NCI-H748 treated with DMSO at 0.1 percent for 48 hours (cell line): ENCODE measurements around the gene STT3A.

Experiments used
- DNase-seq: peaks from one replicate; lab custom pipeline; 2025; lab: John Stamatoyannopoulos, UW

Gene STT3A

GRCh38 chr11:125588505-125588904 lies 4.1 kb upstream of the STT3A start:
- no peak for DNase-seq

GRCh38 chr11:125591649-125592304 lies 875 bp upstream of the STT3A start:
- DNase-seq: no peak

- peak; percentile 39 for DNase-seq
These were observed 615 bp downstream of the STT3A start for GRCh38 chr11:125593114-125593820.

- no peak for DNase-seq
These were observed 2.3 kb downstream of the STT3A start for GRCh38 chr11:125594958-125595357.

- no peak for DNase-seq
These were observed 8.0 kb downstream of the STT3A start for GRCh38 chr11:125600663-125601062.

GRCh38 chr11:125603207-125603606 lies 10.6 kb downstream of the STT3A start:
- no peak for DNase-seq

- DNase-seq: no peak
These were observed 12.8 kb downstream of the STT3A start for GRCh38 chr11:125605417-125605816.

GRCh38 chr11:125609545-125609944 lies 16.9 kb downstream of the STT3A start:
- no peak for DNase-seq

- no peak for DNase-seq
These were observed 25.7 kb downstream of the STT3A start for GRCh38 chr11:125618383-125618782.

GRCh38 chr11:125621995-125622394 lies 29.3 kb downstream of the STT3A start:
- no peak for DNase-seq

- DNase-seq: no peak
These were observed 30.4 kb downstream of the STT3A start for GRCh38 chr11:125623064-125623463.

GRCh38 chr11:125624756-125625213 lies 32.1 kb downstream of the STT3A start, which contains the start of gene CHEK1:
CHEK1 (plus strand) TSS chr11:125625163; CDS start chr11:125626769, 1,606 bp downstream.
- DNase-seq: no peak

- DNase-seq: no peak
These were observed 32.6 kb downstream of the STT3A start for GRCh38 chr11:125625225-125625629.

- peak; percentile 60 for DNase-seq
These were observed 33.1 kb downstream of the STT3A start for GRCh38 chr11:125625630-125626287.

- DNase-seq: peak; percentile 59
These were observed 33.8 kb downstream of the STT3A start for GRCh38 chr11:125626288-125626950.

- no peak for DNase-seq
These were observed 34.7 kb downstream of the STT3A start for GRCh38 chr11:125627236-125627910.

- no peak for DNase-seq
These were observed 45.2 kb downstream of the STT3A start for GRCh38 chr11:125637840-125638239.

- no peak for DNase-seq
These were observed 45.7 kb downstream of the STT3A start for GRCh38 chr11:125638315-125638714.

GRCh38 chr11:125645871-125646270 lies 53.2 kb downstream of the STT3A start:
- DNase-seq: no peak

- no peak for DNase-seq
These were observed 57.0 kb downstream of the STT3A start for GRCh38 chr11:125649465-125650166.

- DNase-seq: no peak
These were observed 70.0 kb downstream of the STT3A start for GRCh38 chr11:125662689-125663088.
